Cardiac muscle cell (in vitro differentiated cells and primary cell): ENCODE data around the gene LRCOL1. TPM values are rescaled to one million over a fixed set of nuclear protein-coding genes. Genes with fewer than 3 reads are reported as not detected.

Source experiments
- DNase-seq, 2 donors: peaks; one replicate each; pipeline versions ENCODE4 v3.0.0 to v3.0.0-alpha.2; 2010 to 2017; ENCODE audit warnings: low read depth in 1 of 2, low spot score in 1 of 2
- H3K27ac ChIP-seq: fragments of 200-600 bp; sonication (generic); 2 replicates; pipeline ENCODE4 v1.5.1; 2016
- H3K27me3 ChIP-seq: fragments of 200-600 bp; sonication (generic); 2 replicates; pipeline ENCODE4 v1.6.0; 2016; ENCODE audit warnings: control low read depth
- H3K36me3 ChIP-seq: fragments of 200-600 bp; sonication (generic); 2 replicates; pipeline ENCODE4 v1.5.1; 2016; ENCODE audit warnings: control low read depth
- H3K4me1 ChIP-seq: fragments of 200-600 bp; sonication (generic); 2 replicates; pipeline ENCODE4 v1.8.1; 2017; ENCODE audit warnings: low read depth, mild to moderate bottlenecking, mixed run types
- H3K4me3 ChIP-seq: fragments of 200-600 bp; sonication (generic); 2 replicates; pipeline ENCODE4 v1.5.1; 2016; ENCODE audit warnings: mild to moderate bottlenecking
- H3K9me3 ChIP-seq: fragments of 200-600 bp; sonication (generic); 2 replicates; pipeline ENCODE4 v1.5.1; 2017; ENCODE audit warnings: low read depth, mild to moderate bottlenecking, control low read depth
- CTCF ChIP-seq: IDR thresholded peaks from 2 replicates; pipeline ENCODE4 v1.5.1; 2012; ENCODE audit warnings: low read depth, mild to moderate bottlenecking, low read length
- polyA plus RNA-seq: library from polyadenylated mRNA; unstranded; fragments of >200 nt; fragmentation: Nextera tagmentation; extraction: Ambion mirVana; gene quantifications from 2 replicates; pipeline ENCODE4 v1.2.1, GENCODE V29; 2016
- total RNA-seq: library from RNA; depleted of rRNA; stranded (reverse); fragments of >200 nt; gene quantifications from 2 replicates; pipeline ENCODE4 v1.2.3, GENCODE V29; 2016

The LRCOL1 gene
- total and polyA plus RNA-seq, 2 experiments from 2014 or later: not detected

GRCh38 chr12:132559652-132560363 is 50.6 kb downstream of the LRCOL1 start:
- no peaks in the 10 kb centered on the region for H3K9me3 ChIP-seq
- peak overlapping the region; percentile 56 for H3K4me3 ChIP-seq
- peak; percentile 49 to 77 for DNase-seq
- H3K27ac ChIP-seq: no peak overlapping the region
- H3K4me1 ChIP-seq: no peaks in the 10 kb centered on the region
- H3K36me3 ChIP-seq: no peaks in the 10 kb centered on the region
- no peak for TF ChIP-seq CTCF
- H3K27me3 ChIP-seq: no peaks in the 10 kb centered on the region

- Histone ChIP-seq H3K9me3 (no peaks in the 10 kb centered on the region), H3K36me3 (no peaks in the 10 kb centered on the region), H3K27me3 (no peaks in the 10 kb centered on the region), H3K27ac (no peak overlapping the region), H3K4me1 (no peaks in the 10 kb centered on the region), H3K4me3 (peak overlapping the region; percentile 56)
- no peak for DNase-seq
- TF ChIP-seq CTCF: no peak
Measured at GRCh38 chr12:132558861-132559623, 51.3 kb downstream of the LRCOL1 start.

- Histone ChIP-seq H3K36me3 (no peaks in the 10 kb centered on the region), H3K9me3 (no peaks in the 10 kb centered on the region), H3K4me3 (no peak overlapping the region), H3K27ac (no peak overlapping the region), H3K4me1 (no peaks in the 10 kb centered on the region), H3K27me3 (no peaks in the 10 kb centered on the region)
- DNase-seq: no peak
- TF ChIP-seq CTCF: no peak
Measured at GRCh38 chr12:132558042-132558856, 52.1 kb downstream of the LRCOL1 start.

GRCh38 chr12:132557291-132558015 is 52.9 kb downstream of the LRCOL1 start:
- H3K36me3 ChIP-seq: no peaks in the 10 kb centered on the region
- DNase-seq: no peak
- no peak overlapping the region for H3K4me3 ChIP-seq
- H3K9me3 ChIP-seq: no peaks in the 10 kb centered on the region
- TF ChIP-seq CTCF: no peak
- H3K27ac ChIP-seq: no peak overlapping the region
- H3K4me1 ChIP-seq: no peaks in the 10 kb centered on the region
- no peaks in the 10 kb centered on the region for H3K27me3 ChIP-seq

- DNase-seq: no peak
- H3K4me3 ChIP-seq: no peak overlapping the region
Measured at GRCh38 chr12:132556801-132557200, 53.6 kb downstream of the LRCOL1 start.

More at GRCh38 chr12:132556801-132557200, 53.6 kb downstream of the LRCOL1 start:
- H3K27me3 ChIP-seq: no peaks in the 10 kb centered on the region
- H3K36me3 ChIP-seq: no peaks in the 10 kb centered on the region
- TF ChIP-seq CTCF: no peak
- H3K9me3 ChIP-seq: no peaks in the 10 kb centered on the region
- no peak overlapping the region for H3K27ac ChIP-seq
- no peaks in the 10 kb centered on the region for H3K4me1 ChIP-seq
